ENCODE results near the gene PRKAG2.
"Not testable (repeated sequence)": the region's sequence is repeated elsewhere in the genome, so short reads cannot be mapped to it uniquely, and the experiment has no call there.

Gene PRKAG2

DNA sequence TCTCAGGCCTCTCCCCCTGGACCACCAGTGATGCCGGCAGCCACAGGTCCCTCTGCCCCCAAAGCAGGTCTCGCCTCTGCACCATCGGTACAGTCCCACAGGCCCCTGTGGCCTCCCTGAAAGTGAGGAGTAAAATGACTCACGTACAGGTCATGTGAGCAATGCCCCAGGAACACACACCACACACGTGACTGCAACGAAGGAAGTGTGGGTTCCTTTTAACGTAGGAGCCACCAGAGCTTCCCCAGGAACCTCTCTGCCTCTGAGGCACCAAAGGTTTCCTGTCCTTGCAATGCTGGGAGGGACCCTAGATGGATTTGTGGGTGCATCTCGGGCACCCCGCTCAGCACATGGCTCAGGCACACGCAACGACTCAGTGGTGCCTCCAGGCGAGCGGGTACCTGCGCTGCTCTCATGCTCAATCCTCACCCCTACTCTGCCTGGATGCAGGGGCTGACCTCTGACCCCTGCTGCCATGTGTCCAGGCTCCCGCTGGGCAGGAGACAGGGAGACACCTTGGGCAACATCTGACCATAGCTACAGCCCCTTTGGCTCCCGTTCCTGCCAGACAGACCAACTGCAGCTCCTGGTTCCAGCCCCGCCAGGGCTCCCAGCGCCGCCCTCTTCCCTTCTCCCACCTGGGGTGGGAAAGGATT, 120.7 kb downstream of the PRKAG2 start:
- FAIRE-seq: no peak
- DNase-seq (ENCODE audit: insufficient read length, low spot score): no peak

DNA sequence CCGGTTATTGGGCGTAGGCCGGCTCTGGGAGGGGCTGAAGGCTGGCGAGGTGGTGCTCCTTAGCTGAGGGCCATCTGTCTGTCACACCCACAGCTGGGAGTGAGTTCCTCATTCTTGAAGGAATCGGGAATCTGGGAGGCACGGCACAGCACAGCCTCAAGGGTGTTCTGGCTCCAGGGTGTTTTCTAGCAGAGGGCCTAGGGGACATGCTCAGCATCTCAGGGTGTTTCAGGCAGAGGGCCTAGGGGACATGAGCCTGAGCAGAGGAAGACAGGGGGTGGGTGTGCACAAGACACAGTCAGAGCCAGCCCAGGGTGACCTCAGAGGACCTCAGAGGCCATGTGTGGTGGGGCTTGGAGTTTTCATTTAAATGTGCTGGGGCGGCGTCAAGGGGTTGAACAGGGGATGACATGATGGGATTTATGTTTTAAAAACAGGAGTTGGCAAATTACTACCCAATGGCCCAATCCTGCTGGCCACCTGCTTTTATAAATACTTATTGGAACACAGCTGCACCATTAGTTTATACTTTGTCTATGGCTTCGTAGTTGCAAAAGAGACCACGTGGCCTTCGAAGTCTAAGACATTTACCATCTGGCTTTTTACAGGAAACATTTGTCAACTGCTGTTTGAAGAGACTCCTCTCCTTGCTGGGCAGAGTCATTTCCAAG, 121.6 kb downstream of the PRKAG2 start:
- FAIRE-seq (no peak), DNase-seq (ENCODE audit: insufficient read length, low spot score) (no peak)

DNA sequence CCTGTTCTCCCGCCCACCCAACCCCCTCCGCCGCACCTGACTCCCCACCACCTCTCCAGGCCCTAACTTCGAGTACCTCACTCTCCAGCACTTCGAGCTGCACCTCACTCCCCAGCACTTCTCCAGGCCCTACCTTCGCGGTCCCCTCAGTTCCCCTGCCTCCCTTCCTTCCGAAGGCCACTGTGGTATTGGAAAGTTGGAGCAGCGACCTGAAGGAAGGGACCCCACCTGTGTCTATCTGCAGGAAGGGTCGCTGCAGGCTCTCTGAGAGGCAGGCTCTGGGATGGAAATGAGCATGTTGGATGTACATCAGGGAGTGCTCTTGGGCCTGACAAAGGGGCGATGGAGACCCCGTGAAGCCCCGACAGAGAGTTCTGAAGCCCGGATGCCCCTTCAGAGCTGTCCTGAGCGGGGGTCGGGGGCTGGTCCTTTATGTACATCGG, 122.2 kb downstream of the PRKAG2 start:
- DNase-seq (ENCODE audit: insufficient read length, low spot score) (no peak), FAIRE-seq (no peak)

DNA sequence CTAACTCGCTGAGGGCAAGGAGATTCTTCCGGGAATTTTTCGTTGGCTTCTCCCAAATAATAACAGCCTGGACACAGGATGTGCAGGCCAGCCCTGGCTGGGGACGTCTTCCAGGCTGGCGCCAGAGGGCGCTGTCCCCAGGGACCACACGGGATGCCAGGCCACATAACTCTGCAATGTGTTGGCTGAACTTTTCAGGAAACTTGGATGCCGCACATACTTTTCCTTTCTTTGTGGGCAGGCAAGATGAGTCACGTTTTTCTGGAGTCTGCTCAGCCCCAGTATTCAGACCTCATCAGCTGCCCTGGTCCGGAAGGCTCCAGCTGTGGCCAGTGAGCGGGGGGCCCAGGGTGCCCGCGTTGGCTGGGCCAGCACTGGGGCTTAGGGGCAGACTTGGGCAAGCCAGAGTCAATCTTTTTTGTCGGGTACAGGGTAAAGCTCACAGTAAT, 122.7 kb downstream of the PRKAG2 start:
- FAIRE-seq: no peak
- DNase-seq (ENCODE audit: insufficient read length, low spot score): peak; percentile 35

DNA sequence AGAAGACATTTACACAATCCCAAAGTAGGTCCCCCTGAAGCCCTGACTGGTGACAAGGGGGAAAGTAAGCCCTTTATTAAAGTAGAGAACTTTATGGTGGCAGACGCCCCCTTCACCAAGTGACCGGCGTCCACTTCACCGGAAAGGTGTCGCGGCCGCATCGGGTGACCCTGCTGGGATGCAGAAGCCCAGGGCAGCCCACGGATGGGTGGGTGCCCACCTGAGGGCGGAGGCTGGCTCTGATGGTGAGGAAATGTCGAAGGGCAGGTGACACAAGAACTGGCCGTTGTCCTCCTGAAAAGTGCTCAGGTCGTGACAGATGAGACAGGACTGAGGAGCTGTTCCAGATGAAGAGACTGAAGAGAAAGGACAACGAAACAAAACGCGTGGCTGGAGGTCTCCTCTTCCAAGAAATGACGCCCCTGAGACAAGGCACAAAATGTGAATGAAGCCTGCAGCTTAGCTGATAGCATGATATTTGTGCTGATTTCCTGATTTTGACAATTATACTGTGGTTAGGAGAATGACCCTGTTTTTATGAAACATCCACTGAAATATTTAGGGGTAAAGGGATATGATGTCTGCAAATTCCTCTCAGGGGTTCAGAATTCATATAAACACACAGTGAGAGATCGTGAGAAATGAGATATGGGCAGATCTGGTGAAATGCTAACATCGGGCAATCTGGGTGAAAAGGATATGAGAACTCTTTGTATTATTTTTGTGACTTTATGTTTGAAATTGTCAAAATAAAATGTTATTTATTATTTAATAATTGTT, 123.9 kb downstream of the PRKAG2 start:
- FAIRE-seq (no peak), DNase-seq (ENCODE audit: insufficient read length, low spot score) (no peak)

DNA sequence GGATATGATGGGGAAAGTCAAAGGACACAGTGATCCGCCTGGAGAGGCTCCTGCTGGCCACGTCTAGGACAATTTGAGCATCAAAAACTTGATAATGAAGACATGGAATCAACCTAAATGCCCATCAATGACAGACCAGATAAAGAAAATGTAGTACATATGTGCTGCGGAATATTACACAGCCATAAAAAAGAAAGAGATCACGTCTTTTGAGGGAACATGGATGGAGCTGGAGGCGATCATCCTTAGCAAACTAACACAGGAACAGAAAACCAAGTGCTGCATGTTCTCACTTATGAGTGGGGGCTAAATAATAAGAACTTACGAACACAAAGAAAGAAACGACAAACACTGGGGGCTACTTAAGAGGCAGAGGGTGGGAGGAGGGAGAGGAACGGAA, 124.9 kb downstream of the PRKAG2 start:
- DNase-seq (ENCODE audit: insufficient read length, low spot score) (no peak), FAIRE-seq (no peak)

DNA sequence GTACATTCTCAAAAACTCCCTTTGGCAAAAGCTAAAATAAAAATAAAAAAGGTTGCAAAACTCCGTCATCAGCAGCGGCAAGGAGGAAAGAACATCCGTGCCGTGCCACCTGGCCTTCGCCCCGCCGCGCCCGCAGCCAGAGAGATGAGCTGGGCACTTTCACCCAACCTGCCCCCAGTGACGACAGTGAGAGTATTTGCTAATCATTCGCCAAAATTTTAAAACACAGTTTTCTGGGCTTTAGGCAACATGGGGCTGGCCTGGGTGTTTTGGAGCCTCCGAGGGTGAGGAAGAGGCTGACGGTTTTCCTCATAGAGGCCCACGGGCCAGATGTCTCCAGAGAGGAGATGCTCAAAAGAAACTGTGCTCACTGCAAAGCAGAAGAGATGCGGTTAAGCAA, 128.2 kb downstream of the PRKAG2 start:
- FAIRE-seq: no peak
- DNase-seq (ENCODE audit: insufficient read length, low spot score): no peak

GRCh38 chr7:151748021-151748420, 128.9 kb downstream of the PRKAG2 start:
- FAIRE-seq; DNase-seq (ENCODE audit: insufficient read length, low spot score): not testable (repeated sequence)

- FAIRE-seq: no peak
- DNase-seq (ENCODE audit: insufficient read length, low spot score): no peak
These were observed 131.2 kb downstream of the PRKAG2 start for GRCh38 chr7:151745706-151746105.

- no peak for FAIRE-seq
- no peak for DNase-seq (ENCODE audit: insufficient read length, low spot score)
These were observed 132.0 kb downstream of the PRKAG2 start for GRCh38 chr7:151744656-151745638.

- no peak for FAIRE-seq
- no peak for DNase-seq (ENCODE audit: insufficient read length, low spot score)
These were observed 132.8 kb downstream of the PRKAG2 start for GRCh38 chr7:151744051-151744580.

GRCh38 chr7:151743481-151743983, 133.4 kb downstream of the PRKAG2 start:
- DNase-seq (ENCODE audit: insufficient read length, low spot score) (no peak), FAIRE-seq (no peak)

- FAIRE-seq (no peak), DNase-seq (ENCODE audit: insufficient read length, low spot score) (no peak)
These were observed 134.0 kb downstream of the PRKAG2 start for GRCh38 chr7:151742713-151743480.

- FAIRE-seq (no peak), DNase-seq (ENCODE audit: insufficient read length, low spot score) (no peak)
These were observed 135.3 kb downstream of the PRKAG2 start for GRCh38 chr7:151741585-151741984.

DNA sequence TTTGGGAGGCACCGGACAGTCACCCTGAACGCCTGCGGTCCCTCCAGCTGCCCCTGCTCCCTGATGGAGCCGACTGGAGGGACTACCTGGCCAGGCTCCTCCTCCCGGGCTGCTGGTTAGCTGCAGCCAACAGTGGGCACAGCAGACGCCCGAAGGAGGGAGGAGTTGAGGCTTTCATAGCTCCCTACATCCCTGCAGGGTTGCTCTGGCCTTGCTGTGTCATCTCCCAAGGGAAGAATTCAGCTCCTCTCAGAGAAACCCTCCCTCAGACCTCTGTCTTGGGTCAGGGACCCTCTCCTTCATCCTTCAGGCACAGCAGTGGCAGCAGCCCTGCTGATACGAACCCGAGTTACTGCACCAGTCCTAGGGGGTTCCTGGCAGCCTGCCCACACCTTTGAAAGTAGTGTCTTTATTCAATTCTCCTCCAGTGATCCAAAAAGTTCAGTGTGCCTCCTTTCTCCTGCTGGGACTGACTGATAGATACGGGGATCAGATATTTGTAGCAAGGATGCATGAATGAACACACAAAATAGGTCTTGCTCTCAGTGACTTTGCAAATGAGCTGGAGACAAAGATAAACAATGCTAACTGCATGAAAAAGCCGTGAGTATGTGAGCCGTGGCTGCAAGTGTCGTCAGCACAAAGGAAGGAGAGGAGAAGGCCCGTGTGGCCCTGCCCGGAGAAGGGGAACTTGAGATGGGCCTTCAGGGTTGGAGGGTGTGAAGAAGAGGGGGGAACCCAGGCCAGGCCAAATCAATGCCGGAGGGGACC, 136.6 kb downstream of the PRKAG2 start:
- DNase-seq (ENCODE audit: insufficient read length, low spot score) (no peak), FAIRE-seq (no peak)

DNA sequence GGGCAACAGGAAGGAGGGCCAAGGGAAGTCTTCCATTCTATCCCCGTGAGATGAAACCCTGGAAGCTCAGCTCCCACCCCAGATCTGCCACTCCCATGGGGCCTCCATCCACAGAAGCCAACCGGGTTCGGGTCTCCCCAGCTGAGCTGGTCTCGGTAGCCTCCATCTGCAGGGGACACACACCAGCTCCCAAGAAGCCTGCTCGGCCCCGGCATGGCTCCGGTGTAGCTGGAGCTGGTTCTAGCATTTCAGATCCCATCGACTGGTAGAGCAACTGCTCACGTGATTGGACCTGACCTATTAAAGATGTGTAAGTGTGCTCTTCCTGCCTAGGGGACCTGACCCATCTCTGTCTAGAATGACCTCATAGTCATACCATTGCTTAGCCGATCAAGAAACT, 138.0 kb downstream of the PRKAG2 start:
- DNase-seq (ENCODE audit: insufficient read length, low spot score) (no peak), FAIRE-seq (no peak)

DNA sequence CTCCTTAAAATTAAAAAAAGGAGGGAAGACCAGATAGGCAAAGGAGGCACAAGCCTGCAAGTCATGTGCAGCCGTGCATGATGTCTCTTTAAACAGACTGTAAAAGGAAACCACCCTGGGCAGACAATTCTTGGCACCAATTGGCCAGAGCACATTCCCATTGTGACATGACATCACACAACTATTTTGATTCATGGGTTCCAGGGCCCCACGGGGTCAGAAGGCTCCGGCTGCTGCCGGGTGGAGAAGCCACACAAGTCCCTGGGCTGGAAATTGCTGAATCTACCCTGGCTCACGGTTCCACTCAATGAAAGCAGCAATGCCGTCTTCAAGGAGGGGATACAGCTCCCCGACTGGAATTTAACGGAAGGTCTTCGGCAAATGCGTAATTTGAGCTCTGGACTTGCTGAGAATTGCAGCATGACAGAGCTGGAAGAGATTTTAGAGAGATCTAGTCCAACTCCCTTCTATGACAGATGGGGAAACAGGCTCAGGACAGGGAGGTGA, 140.5 kb downstream of the PRKAG2 start:
- DNase-seq (ENCODE audit: insufficient read length, low spot score) (no peak), FAIRE-seq (no peak)

GRCh38 chr7:151735851-151736402, 141.0 kb downstream of the PRKAG2 start:
- no peak for FAIRE-seq
- no peak for DNase-seq (ENCODE audit: insufficient read length, low spot score)

Data from GM19239 (cell line).